ENCODE measurements around the gene CDC123. TPM values are rescaled to one million over a fixed set of nuclear protein-coding genes. Genes with fewer than 3 reads are reported as not detected.

The CDC123 gene
- total RNA-seq, 1 experiment from 2014 or later, result 153 TPM

DNA sequence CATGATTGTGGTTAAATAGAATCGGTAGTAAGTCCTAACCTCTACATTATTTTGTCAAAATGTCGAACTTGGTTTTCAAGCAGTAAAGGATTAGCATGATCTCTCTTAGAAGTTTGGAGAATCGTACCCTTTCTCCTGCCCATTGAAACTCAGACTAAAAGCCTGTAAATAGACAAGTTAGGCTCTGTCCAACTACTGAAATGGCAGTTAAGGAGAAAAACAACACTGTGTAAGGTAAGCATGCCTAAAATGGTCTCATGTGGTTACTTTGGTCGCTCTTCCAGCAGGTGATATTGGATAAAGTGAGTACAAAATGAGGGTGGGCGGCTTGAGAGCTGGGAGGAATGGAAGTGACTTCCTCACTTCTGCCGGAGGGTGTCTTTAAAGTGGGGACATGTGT, 41.5 kb upstream of the CDC123 start:
- Mint-ChIP-seq H3K4me3 (no peak overlapping the region), H3K27ac (peak overlapping the region; percentile 43), H3K4me1 (no peaks in the 10 kb centered on the region), H3K9me3 (no peaks in the 10 kb centered on the region), H3K27me3 (ENCODE audit: low read depth) (no peaks in the 10 kb centered on the region), H3K36me3 (peaks cover 21% of the 10 kb centered on the region)
- CTCF ChIA-PET, result no interaction called here
- POLR2A ChIA-PET, result no interaction called here
- DNase-seq (ENCODE audit: low spot score) (no peak), ATAC-seq (no peak)
- TF ChIP-seq CREM (CRISPR knock-in tag; IDR thresholded peaks at IDR 0.05), result no peak
- TF ChIP-seq, protein P1, sequence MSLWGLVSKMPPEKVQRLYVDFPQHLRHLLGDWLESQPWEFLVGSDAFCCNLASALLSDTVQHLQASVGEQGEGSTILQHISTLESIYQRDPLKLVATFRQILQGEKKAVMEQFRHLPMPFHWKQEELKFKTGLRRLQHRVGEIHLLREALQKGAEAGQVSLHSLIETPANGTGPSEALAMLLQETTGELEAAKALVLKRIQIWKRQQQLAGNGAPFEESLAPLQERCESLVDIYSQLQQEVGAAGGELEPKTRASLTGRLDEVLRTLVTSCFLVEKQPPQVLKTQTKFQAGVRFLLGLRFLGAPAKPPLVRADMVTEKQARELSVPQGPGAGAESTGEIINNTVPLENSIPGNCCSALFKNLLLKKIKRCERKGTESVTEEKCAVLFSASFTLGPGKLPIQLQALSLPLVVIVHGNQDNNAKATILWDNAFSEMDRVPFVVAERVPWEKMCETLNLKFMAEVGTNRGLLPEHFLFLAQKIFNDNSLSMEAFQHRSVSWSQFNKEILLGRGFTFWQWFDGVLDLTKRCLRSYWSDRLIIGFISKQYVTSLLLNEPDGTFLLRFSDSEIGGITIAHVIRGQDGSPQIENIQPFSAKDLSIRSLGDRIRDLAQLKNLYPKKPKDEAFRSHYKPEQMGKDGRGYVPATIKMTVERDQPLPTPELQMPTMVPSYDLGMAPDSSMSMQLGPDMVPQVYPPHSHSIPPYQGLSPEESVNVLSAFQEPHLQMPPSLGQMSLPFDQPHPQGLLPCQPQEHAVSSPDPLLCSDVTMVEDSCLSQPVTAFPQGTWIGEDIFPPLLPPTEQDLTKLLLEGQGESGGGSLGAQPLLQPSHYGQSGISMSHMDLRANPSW (CRISPR knock-in tag; conservative IDR thresholded peaks at IDR 0.05; ENCODE audit: low read depth), result no peak
- TF ChIP-seq JAZF1 (CRISPR knock-in tag; IDR thresholded peaks at IDR 0.05), result no peak
- TF ChIP-seq GRHL2 (CRISPR knock-in tag; IDR thresholded peaks at IDR 0.05; ENCODE audit: insufficient replicate concordance, severe bottlenecking), result no peak
- TF ChIP-seq, protein P2, sequence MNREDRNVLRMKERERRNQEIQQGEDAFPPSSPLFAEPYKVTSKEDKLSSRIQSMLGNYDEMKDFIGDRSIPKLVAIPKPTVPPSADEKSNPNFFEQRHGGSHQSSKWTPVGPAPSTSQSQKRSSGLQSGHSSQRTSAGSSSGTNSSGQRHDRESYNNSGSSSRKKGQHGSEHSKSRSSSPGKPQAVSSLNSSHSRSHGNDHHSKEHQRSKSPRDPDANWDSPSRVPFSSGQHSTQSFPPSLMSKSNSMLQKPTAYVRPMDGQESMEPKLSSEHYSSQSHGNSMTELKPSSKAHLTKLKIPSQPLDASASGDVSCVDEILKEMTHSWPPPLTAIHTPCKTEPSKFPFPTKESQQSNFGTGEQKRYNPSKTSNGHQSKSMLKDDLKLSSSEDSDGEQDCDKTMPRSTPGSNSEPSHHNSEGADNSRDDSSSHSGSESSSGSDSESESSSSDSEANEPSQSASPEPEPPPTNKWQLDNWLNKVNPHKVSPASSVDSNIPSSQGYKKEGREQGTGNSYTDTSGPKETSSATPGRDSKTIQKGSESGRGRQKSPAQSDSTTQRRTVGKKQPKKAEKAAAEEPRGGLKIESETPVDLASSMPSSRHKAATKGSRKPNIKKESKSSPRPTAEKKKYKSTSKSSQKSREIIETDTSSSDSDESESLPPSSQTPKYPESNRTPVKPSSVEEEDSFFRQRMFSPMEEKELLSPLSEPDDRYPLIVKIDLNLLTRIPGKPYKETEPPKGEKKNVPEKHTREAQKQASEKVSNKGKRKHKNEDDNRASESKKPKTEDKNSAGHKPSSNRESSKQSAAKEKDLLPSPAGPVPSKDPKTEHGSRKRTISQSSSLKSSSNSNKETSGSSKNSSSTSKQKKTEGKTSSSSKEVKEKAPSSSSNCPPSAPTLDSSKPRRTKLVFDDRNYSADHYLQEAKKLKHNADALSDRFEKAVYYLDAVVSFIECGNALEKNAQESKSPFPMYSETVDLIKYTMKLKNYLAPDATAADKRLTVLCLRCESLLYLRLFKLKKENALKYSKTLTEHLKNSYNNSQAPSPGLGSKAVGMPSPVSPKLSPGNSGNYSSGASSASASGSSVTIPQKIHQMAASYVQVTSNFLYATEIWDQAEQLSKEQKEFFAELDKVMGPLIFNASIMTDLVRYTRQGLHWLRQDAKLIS (CRISPR knock-in tag; IDR thresholded peaks at IDR 0.05; ENCODE audit: borderline replicate concordance), result no peak
- TF ChIP-seq NR1H2 (CRISPR knock-in tag; IDR thresholded peaks at IDR 0.05), result no peak
- TF ChIP-seq, protein P3, sequence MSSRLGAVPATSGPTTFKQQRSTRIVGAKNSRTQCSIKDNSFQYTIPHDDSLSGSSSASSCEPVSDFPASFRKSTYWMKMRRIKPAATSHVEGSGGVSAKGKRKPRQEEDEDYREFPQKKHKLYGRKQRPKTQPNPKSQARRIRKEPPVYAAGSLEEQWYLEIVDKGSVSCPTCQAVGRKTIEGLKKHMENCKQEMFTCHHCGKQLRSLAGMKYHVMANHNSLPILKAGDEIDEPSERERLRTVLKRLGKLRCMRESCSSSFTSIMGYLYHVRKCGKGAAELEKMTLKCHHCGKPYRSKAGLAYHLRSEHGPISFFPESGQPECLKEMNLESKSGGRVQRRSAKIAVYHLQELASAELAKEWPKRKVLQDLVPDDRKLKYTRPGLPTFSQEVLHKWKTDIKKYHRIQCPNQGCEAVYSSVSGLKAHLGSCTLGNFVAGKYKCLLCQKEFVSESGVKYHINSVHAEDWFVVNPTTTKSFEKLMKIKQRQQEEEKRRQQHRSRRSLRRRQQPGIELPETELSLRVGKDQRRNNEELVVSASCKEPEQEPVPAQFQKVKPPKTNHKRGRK (CRISPR knock-in tag; IDR thresholded peaks at IDR 0.05; ENCODE audit: borderline replicate concordance), result no peak
- no peak for TF ChIP-seq NFE2L1 (CRISPR knock-in tag; IDR thresholded peaks at IDR 0.05)
- TF ChIP-seq, protein P4, sequence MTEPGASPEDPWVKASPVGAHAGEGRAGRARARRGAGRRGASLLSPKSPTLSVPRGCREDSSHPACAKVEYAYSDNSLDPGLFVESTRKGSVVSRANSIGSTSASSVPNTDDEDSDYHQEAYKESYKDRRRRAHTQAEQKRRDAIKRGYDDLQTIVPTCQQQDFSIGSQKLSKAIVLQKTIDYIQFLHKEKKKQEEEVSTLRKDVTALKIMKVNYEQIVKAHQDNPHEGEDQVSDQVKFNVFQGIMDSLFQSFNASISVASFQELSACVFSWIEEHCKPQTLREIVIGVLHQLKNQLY (CRISPR knock-in tag; IDR thresholded peaks at IDR 0.05), result no peak
- TF ChIP-seq, protein P5, sequence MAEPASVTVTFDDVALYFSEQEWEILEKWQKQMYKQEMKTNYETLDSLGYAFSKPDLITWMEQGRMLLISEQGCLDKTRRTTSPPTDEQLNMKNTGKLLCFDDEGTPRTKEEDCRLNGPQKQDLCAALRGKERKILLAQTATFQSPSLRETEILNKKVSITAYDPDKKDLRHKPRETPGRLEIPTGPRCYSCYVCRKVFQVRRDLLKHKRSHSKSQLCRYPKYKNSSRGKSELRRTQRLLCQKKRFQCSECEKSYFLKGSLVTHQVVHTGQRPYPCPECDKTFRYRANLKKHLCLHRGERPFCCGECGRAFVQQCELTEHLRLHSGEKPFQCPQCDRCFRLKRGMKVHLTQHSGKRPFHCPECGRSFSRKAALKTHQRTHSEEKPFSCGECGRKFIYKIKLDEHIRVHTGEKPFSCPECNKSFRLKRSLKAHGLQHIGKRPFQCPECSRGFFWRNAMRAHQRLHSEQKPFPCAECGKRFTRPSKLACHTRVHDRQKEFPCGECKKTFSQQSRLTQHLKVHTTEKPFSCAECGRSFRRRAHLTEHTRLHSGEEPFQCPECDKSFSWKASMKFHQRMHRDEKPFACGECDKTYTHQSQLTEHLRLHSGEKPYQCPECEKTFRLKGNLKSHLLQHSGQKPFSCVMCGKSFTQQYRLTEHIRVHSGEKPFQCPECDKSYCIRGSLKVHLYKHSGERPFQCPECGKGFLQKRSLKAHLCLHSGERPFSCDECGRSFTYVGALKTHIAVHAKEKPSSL (CRISPR knock-in tag; conservative IDR thresholded peaks at IDR 0.05), result no peak
- TF ChIP-seq, protein P6, sequence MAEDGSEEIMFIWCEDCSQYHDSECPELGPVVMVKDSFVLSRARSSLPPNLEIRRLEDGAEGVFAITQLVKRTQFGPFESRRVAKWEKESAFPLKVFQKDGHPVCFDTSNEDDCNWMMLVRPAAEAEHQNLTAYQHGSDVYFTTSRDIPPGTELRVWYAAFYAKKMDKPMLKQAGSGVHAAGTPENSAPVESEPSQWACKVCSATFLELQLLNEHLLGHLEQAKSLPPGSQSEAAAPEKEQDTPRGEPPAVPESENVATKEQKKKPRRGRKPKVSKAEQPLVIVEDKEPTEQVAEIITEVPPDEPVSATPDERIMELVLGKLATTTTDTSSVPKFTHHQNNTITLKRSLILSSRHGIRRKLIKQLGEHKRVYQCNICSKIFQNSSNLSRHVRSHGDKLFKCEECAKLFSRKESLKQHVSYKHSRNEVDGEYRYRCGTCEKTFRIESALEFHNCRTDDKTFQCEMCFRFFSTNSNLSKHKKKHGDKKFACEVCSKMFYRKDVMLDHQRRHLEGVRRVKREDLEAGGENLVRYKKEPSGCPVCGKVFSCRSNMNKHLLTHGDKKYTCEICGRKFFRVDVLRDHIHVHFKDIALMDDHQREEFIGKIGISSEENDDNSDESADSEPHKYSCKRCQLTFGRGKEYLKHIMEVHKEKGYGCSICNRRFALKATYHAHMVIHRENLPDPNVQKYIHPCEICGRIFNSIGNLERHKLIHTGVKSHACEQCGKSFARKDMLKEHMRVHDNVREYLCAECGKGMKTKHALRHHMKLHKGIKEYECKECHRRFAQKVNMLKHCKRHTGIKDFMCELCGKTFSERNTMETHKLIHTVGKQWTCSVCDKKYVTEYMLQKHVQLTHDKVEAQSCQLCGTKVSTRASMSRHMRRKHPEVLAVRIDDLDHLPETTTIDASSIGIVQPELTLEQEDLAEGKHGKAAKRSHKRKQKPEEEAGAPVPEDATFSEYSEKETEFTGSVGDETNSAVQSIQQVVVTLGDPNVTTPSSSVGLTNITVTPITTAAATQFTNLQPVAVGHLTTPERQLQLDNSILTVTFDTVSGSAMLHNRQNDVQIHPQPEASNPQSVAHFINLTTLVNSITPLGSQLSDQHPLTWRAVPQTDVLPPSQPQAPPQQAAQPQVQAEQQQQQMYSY (CRISPR knock-in tag; IDR thresholded peaks at IDR 0.05), result no peak
- TF ChIP-seq, protein P7, sequence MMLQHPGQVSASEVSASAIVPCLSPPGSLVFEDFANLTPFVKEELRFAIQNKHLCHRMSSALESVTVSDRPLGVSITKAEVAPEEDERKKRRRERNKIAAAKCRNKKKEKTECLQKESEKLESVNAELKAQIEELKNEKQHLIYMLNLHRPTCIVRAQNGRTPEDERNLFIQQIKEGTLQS (CRISPR knock-in tag; conservative IDR thresholded peaks at IDR 0.05), result no peak
- TF ChIP-seq ZNF423 (CRISPR knock-in tag; IDR thresholded peaks at IDR 0.05), result no peak
- TF ChIP-seq ELF4 (CRISPR knock-in tag; IDR thresholded peaks at IDR 0.05; ENCODE audit: low read depth), result no peak
- TF ChIP-seq OVOL2 (CRISPR knock-in tag; IDR thresholded peaks at IDR 0.05; ENCODE audit: borderline replicate concordance), result no peak
- TF ChIP-seq, protein P8, sequence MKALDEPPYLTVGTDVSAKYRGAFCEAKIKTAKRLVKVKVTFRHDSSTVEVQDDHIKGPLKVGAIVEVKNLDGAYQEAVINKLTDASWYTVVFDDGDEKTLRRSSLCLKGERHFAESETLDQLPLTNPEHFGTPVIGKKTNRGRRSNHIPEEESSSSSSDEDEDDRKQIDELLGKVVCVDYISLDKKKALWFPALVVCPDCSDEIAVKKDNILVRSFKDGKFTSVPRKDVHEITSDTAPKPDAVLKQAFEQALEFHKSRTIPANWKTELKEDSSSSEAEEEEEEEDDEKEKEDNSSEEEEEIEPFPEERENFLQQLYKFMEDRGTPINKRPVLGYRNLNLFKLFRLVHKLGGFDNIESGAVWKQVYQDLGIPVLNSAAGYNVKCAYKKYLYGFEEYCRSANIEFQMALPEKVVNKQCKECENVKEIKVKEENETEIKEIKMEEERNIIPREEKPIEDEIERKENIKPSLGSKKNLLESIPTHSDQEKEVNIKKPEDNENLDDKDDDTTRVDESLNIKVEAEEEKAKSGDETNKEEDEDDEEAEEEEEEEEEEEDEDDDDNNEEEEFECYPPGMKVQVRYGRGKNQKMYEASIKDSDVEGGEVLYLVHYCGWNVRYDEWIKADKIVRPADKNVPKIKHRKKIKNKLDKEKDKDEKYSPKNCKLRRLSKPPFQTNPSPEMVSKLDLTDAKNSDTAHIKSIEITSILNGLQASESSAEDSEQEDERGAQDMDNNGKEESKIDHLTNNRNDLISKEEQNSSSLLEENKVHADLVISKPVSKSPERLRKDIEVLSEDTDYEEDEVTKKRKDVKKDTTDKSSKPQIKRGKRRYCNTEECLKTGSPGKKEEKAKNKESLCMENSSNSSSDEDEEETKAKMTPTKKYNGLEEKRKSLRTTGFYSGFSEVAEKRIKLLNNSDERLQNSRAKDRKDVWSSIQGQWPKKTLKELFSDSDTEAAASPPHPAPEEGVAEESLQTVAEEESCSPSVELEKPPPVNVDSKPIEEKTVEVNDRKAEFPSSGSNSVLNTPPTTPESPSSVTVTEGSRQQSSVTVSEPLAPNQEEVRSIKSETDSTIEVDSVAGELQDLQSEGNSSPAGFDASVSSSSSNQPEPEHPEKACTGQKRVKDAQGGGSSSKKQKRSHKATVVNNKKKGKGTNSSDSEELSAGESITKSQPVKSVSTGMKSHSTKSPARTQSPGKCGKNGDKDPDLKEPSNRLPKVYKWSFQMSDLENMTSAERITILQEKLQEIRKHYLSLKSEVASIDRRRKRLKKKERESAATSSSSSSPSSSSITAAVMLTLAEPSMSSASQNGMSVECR (CRISPR knock-in tag; IDR thresholded peaks at IDR 0.05; ENCODE audit: borderline replicate concordance), result no peak
- no peak for TF ChIP-seq GABPB1 (CRISPR knock-in tag; IDR thresholded peaks at IDR 0.05)
- no peak for TF ChIP-seq EMX1 (CRISPR knock-in tag; IDR thresholded peaks at IDR 0.05)
